Uterus (tissue), 4 donors: ENCODE measurements around the gene TLL1. TPM values are rescaled to one million over a fixed set of nuclear protein-coding genes. Genes with fewer than 3 reads are reported as not detected.

Experiments
- DNase-seq, 2 donors: peaks; one replicate each; pipeline ENCODE4 v3.0.0-alpha.2; 2019 to 2020
- H3K27ac ChIP-seq, 2 donors: fragments of 200-600 bp; sonication (generic); 1 replicate in 1 of 2; 2 replicates in 1 of 2; pipeline ENCODE4 v1.5.1; 2016 to 2018
- H3K27me3 ChIP-seq, 2 donors: fragments of 200-600 bp; sonication (generic); one replicate each; pipeline ENCODE4 v1.5.1; 2018 to 2019; ENCODE audit warnings: control low read depth in 1 of 2
- H3K36me3 ChIP-seq, 2 donors: fragments of 200-600 bp; sonication (generic); one replicate each; pipeline ENCODE4 v1.5.1; 2019; ENCODE audit warnings: control low read depth in 1 of 2
- H3K4me1 ChIP-seq, 2 donors: fragments of 200-600 bp; sonication (generic); one replicate each; pipeline ENCODE4 v1.5.1; 2018 to 2019; ENCODE audit warnings: control low read depth in 1 of 2
- H3K4me3 ChIP-seq, 2 donors: fragments of 200-600 bp; sonication (generic); 1 replicate in 1 of 2; 2 replicates in 1 of 2; pipeline ENCODE4 v1.5.1; 2018 to 2019; ENCODE audit warnings: mild to moderate bottlenecking in 1 of 2
- H3K9me3 ChIP-seq, 2 donors: fragments of 200-600 bp; sonication (generic); one replicate each; pipeline ENCODE4 v1.5.1; 2019; ENCODE audit warnings: control low read depth in 1 of 2
- POLR2A ChIP-seq, 2 donors: fragments of 450-650 bp; IDR thresholded peaks; one replicate each; pipeline ENCODE4 v1.6.1; 2016; ENCODE audit warnings: antibody characterized with exemption in 2 of 2, mild to moderate bottlenecking in 1 of 2, moderate library complexity in 1 of 2
- intact Hi-C: fragments of 100-400 bp; cut with DNase I; formaldehyde crosslinking; loops from one replicate; pipeline ENCODE4 v1.15.1; 2023; ENCODE audit warnings: low total_unique reads
- total RNA-seq, 4 donors: library from RNA; depleted of rRNA in 3 of 4; stranded (reverse); fragments of >200 nt in 3 of 4; gene quantifications; one replicate each; pipeline versions ENCODE4 v1.1.0 to v1.2.4, GENCODE V29; 2014 to 2023
- TF ChIP-seq, protein P1 (sequence below), 4 experiments: fragments of 200-600 bp in 2 of 4; fragments of 450-650 bp in 2 of 4; sonication (generic) in 2 of 4; IDR thresholded peaks; one replicate each; pipeline ENCODE4 v1.5.1; 2016 to 2019; ENCODE audit warnings: antibody characterized with exemption in 4 of 4, mild to moderate bottlenecking in 2 of 4, moderate library complexity in 1 of 4
- donor health status: DM: yes; HTN: yes; CAD: no.

The TLL1 gene
- total RNA-seq, 4 donors from 2014 or later: 9.7 to 16.6 (median 13.8) TPM

DNA sequence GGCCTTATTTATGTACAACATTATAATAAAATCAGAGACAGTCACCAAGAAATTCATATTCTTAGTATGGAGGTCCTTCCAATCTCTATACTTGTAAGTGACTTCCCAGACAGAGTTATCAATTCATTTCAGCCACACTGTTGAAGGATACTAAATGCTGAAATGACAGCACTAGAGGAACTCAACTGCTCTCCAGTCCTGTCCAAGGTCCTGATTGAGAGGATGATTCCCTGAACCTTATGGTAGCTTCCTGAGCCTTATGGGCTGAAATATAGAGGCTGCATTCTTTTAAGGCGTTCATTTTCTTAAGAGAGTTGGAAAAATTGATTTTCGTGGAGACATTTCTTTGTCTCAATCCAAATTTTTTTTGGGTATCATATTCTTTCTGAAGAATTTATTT is 205.9 kb downstream of the TLL1 start:
- Histone ChIP-seq H3K36me3 (no peaks in the 10 kb centered on the region), H3K4me3 (no peak overlapping the region), H3K4me1 (no peaks in the 10 kb centered on the region), H3K9me3 (no peaks in the 10 kb centered on the region), H3K27me3 (no peaks in the 10 kb centered on the region), H3K27ac (no peak overlapping the region)
- TF ChIP-seq, protein P1, sequence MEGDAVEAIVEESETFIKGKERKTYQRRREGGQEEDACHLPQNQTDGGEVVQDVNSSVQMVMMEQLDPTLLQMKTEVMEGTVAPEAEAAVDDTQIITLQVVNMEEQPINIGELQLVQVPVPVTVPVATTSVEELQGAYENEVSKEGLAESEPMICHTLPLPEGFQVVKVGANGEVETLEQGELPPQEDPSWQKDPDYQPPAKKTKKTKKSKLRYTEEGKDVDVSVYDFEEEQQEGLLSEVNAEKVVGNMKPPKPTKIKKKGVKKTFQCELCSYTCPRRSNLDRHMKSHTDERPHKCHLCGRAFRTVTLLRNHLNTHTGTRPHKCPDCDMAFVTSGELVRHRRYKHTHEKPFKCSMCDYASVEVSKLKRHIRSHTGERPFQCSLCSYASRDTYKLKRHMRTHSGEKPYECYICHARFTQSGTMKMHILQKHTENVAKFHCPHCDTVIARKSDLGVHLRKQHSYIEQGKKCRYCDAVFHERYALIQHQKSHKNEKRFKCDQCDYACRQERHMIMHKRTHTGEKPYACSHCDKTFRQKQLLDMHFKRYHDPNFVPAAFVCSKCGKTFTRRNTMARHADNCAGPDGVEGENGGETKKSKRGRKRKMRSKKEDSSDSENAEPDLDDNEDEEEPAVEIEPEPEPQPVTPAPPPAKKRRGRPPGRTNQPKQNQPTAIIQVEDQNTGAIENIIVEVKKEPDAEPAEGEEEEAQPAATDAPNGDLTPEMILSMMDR (IDR thresholded peaks at IDR 0.05): no peak
- no peak for TF ChIP-seq POLR2A (IDR thresholded peaks at IDR 0.05)
- DNase-seq: no peak
- intact Hi-C loops: no loop called here

DNA sequence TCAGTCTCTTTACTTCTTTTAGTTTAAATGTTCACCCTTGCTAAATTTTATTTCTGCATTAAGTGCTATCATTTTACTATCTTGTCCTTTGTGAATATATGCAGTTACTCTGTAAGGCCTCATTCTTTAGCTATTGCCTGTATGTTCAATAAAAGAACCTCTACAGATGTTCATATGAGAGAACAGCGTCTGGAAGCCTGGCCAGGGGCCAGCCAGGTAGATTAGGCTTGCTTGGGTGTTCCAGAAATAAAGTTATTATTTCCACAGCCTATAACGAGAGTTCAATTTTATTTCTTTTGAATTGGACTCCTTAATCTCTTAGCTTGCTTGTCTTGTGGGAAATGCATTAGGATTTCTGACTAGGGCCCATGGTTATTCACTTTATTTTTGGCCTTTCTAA is 214.5 kb downstream of the TLL1 start:
- no peaks in the 10 kb centered on the region for H3K4me1 ChIP-seq
- no peak overlapping the region for H3K27ac ChIP-seq
- no peak for DNase-seq
- no peak for TF ChIP-seq POLR2A (IDR thresholded peaks at IDR 0.05)
- TF ChIP-seq, protein P1 (IDR thresholded peaks at IDR 0.05): no peak
- intact Hi-C loops: no loop called here
- no peaks in the 10 kb centered on the region for H3K27me3 ChIP-seq
- no peaks in the 10 kb centered on the region for H3K9me3 ChIP-seq
- H3K4me3 ChIP-seq: no peak overlapping the region
- H3K36me3 ChIP-seq: no peaks in the 10 kb centered on the region

DNA sequence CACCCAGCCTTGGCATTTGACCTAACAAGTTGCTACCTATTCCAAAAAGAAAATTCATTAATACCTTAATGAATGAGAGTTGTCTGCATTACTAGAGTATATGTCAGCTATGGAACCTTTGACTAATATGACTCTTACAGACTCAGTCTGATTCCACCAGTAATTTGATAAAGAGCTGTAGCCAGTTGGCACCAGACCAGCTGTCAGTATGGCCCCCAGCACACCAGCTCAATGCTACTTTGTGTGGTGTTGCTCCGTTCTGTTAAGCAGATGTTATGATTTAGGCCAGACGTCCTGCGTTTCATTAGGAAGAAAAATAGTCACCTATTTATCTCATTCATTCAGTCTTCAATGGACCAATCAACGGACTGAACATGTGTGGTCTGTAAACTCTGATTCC is 215.5 kb downstream of the TLL1 start:
- intact Hi-C loops: no loop called here
- H3K27ac ChIP-seq: no peak overlapping the region
- H3K36me3 ChIP-seq: no peaks in the 10 kb centered on the region
- H3K9me3 ChIP-seq: no peaks in the 10 kb centered on the region
- DNase-seq: no peak
- no peak overlapping the region for H3K4me3 ChIP-seq
- no peaks in the 10 kb centered on the region for H3K27me3 ChIP-seq
- H3K4me1 ChIP-seq: no peaks in the 10 kb centered on the region
- TF ChIP-seq, protein P1 (IDR thresholded peaks at IDR 0.05): no peak
- no peak for TF ChIP-seq POLR2A (IDR thresholded peaks at IDR 0.05)

DNA sequence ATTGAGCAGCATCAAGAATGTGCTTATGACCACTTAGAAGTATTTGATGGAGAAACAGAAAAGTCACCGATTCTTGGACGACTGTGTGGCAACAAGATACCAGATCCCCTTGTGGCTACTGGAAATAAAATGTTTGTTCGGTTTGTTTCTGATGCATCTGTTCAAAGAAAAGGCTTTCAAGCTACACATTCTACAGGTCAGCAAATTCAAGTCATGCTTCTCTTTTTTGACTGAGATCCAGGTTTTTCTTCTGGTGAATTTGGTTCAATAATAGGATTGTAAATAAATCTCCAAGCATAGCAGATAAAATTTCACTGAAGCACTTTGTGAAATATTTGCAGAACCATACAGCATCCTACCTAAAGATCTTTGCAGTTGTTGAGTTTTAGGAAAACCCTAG is 218.1 kb downstream of the TLL1 start:
- Histone ChIP-seq H3K36me3 (no peaks in the 10 kb centered on the region), H3K4me1 (no peaks in the 10 kb centered on the region), H3K27me3 (no peaks in the 10 kb centered on the region), H3K27ac (no peak overlapping the region), H3K4me3 (no peak overlapping the region), H3K9me3 (no peaks in the 10 kb centered on the region)
- no peak for TF ChIP-seq POLR2A (IDR thresholded peaks at IDR 0.05)
- TF ChIP-seq, protein P1 (IDR thresholded peaks at IDR 0.05): no peak
- intact Hi-C loops: loop anchor here (5.0 kb wide), 1 partner anchor 554 kb away; no protein-coding TSS in a partner anchor
- DNase-seq: no peak

DNA sequence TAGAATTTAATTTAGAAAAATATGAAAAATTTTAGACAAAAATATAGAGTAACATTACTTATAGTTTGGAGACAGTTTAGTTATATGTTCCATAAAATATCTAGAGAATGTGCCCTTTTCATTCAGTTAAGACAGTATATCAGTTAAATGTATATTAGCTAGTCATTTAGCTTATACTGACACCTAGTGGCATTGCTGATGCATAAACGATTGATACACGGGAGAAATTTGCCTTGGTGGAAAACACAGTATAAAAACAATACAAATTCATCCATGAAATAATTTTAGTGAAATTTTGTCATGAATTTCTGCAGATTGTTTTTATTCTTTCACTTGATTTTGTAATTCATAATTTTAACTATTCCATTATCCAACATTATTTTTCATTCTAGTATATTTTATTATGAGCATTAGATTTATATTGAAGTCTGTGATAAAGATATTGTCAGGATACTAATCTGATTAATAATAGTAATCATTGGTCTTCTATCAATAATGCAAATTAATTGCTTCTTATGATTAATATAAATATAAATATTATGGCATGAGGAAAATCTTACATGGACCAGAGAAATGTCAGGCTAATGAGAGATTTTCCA is 219.0 kb downstream of the TLL1 start:
- Histone ChIP-seq H3K9me3 (no peaks in the 10 kb centered on the region), H3K36me3 (no peaks in the 10 kb centered on the region), H3K27me3 (no peaks in the 10 kb centered on the region), H3K27ac (no peak overlapping the region), H3K4me3 (no peak overlapping the region), H3K4me1 (no peaks in the 10 kb centered on the region)
- intact Hi-C loops: loop anchor here (5.0 kb wide), 1 partner anchor 555 kb away; no protein-coding TSS in a partner anchor
- DNase-seq: no peak
- TF ChIP-seq, protein P1 (IDR thresholded peaks at IDR 0.05): peak; percentile 39 to 64 (median 62)
- no peak for TF ChIP-seq POLR2A (IDR thresholded peaks at IDR 0.05)
